ENCODE results near the gene SMIM10L1.

GRCh38 chr12:11134305-11134704 lies 36.7 kb upstream of the SMIM10L1 start, which contains the start of gene TAS2R30:
- no peak for TF ChIP-seq SIRT6 (IDR thresholded peaks at IDR 0.05; ENCODE audit: low read length)
- TF ChIP-seq CEBPB (IDR thresholded peaks at IDR 0.05; ENCODE audit: low read depth, low read length): no peak
- TF ChIP-seq MAX (IDR thresholded peaks at IDR 0.05): no peak
- TF ChIP-seq CTCF (IDR thresholded peaks at IDR 0.05; ENCODE audit: control extremely low read depth in 1 of 3, insufficient read depth in 1 of 3, low read depth in 1 of 3, low read length in 3 of 3): no peak
- TF ChIP-seq KDM4A (IDR thresholded peaks at IDR 0.05; ENCODE audit: low read depth, low read length, severe bottlenecking): no peak
- TF ChIP-seq EP300 (IDR thresholded peaks at IDR 0.05; ENCODE audit: borderline replicate concordance in 1 of 2, low read depth in 2 of 2, low read length in 2 of 2): no peak
- TF ChIP-seq EZH2 (IDR thresholded peaks at IDR 0.05; ENCODE audit: low read depth, low read length, severe bottlenecking): no peak
- no peak for TF ChIP-seq ZNF274 (IDR thresholded peaks at IDR 0.05; ENCODE audit: borderline replicate concordance, extremely low read depth, low read length)
